HEK293 (cell line): ENCODE data around the gene METTL6.
"Not testable (repeated sequence)": the region's sequence is repeated elsewhere in the genome, so short reads cannot be mapped to it uniquely, and the experiment has no call there.

Source experiments
- CTCF ChIA-PET: fragments of 350-600 bp; formaldehyde crosslinking; extraction: SDS; loops from one replicate; lab custom pipeline; 2021; ENCODE audit warnings: antibody characterized with exemption; lab: Yijun Ruan, JAX
- POLR2A ChIA-PET: fragments of 300-600 bp; formaldehyde crosslinking; extraction: SDS; loops from one replicate; lab custom pipeline; 2020; ENCODE audit warnings: antibody characterized with exemption, inconsistent platforms; lab: Yijun Ruan, JAX
- H3K27ac ChIP-seq: fragments of 200-500 bp; sonication (Bioruptor generic); 2 replicates; pipeline ENCODE4 v1.5.1; 2014; ENCODE audit warnings: low read depth, low read length, control low read depth, inconsistent platforms; ENCODE audit errors: extremely low read depth
- H3K36me3 ChIP-seq, 2 experiments: fragments of 200-500 bp in 1 of 2; sonication (Bioruptor generic) in 1 of 2; 1 replicate in 1 of 2; 2 replicates in 1 of 2; pipeline ENCODE4 v1.5.1; 2014 to 2017; ENCODE audit warnings: inconsistent platforms in 2 of 2, low read length in 2 of 2; ENCODE audit not compliant: control insufficient read depth in 2 of 2, insufficient read depth in 1 of 2
- H3K4me1 ChIP-seq: fragments of 200-500 bp; sonication (Bioruptor generic); 2 replicates; pipeline ENCODE4 v1.5.1; 2014; ENCODE audit warnings: mild to moderate bottlenecking, low read length, inconsistent platforms; ENCODE audit not compliant: control insufficient read depth, insufficient read depth
- H3K4me3 ChIP-seq: 2 replicates; pipeline ENCODE4 v1.5.1; 2011; ENCODE audit warnings: low read depth, mild to moderate bottlenecking, control low read depth, low read length, moderate library complexity
- H3K9me3 ChIP-seq: fragments of 200-500 bp; sonication (Bioruptor generic); 2 replicates; pipeline ENCODE4 v1.5.1; 2014; ENCODE audit warnings: low read depth, low read length, inconsistent platforms; ENCODE audit not compliant: control insufficient read depth, insufficient read depth
- SALL2 ChIP-seq: fragments of 450-650 bp; formaldehyde crosslinking; IDR thresholded peaks from 2 replicates; pipeline ENCODE4 v1.5.0; 2017; ENCODE audit warnings: missing biosample characterization, mild to moderate bottlenecking, missing genetic modification characterization, borderline replicate concordance
- SP2 ChIP-seq: fragments of 450-650 bp; formaldehyde crosslinking; IDR thresholded peaks from 2 replicates; pipeline ENCODE4 v1.5.1; 2016; ENCODE audit warnings: missing biosample characterization, missing genetic modification characterization
- ZBTB21 ChIP-seq: fragments of 450-650 bp; formaldehyde crosslinking; IDR thresholded peaks from 2 replicates; pipeline ENCODE4 v1.5.1; 2017; ENCODE audit warnings: missing biosample characterization, missing genetic modification characterization
- ZBTB48 ChIP-seq: fragments of 450-650 bp; formaldehyde crosslinking; IDR thresholded peaks from 2 replicates; pipeline ENCODE4 v1.5.1; 2016; ENCODE audit warnings: missing biosample characterization, missing genetic modification characterization
- ZEB2 ChIP-seq: fragments of 450-650 bp; formaldehyde crosslinking; IDR thresholded peaks from 2 replicates; pipeline ENCODE4 v1.5.1; 2016; ENCODE audit warnings: missing biosample characterization, missing genetic modification characterization
- ZNF121 ChIP-seq: fragments of 450-650 bp; formaldehyde crosslinking; IDR thresholded peaks from 2 replicates; pipeline ENCODE4 v1.5.1; 2016; ENCODE audit warnings: missing biosample characterization, missing genetic modification characterization
- ZNF16 ChIP-seq: fragments of 450-650 bp; formaldehyde crosslinking; IDR thresholded peaks from 2 replicates; pipeline ENCODE4 v1.5.1; 2016; ENCODE audit warnings: low read depth, missing biosample characterization, missing genetic modification characterization
- ZNF24 ChIP-seq: fragments of 450-650 bp; formaldehyde crosslinking; IDR thresholded peaks from 2 replicates; pipeline ENCODE4 v1.5.1; 2016; ENCODE audit warnings: missing biosample characterization, missing genetic modification characterization
- ZNF266 ChIP-seq: fragments of 450-650 bp; formaldehyde crosslinking; IDR thresholded peaks from 2 replicates; pipeline ENCODE4 v1.5.1; 2016; ENCODE audit warnings: missing biosample characterization, missing genetic modification characterization, low read depth
- ZNF280C ChIP-seq: fragments of 450-650 bp; formaldehyde crosslinking; IDR thresholded peaks from 2 replicates; pipeline ENCODE4 v1.5.1; 2016; ENCODE audit warnings: missing biosample characterization, missing genetic modification characterization
- ZNF426 ChIP-seq: fragments of 450-650 bp; formaldehyde crosslinking; IDR thresholded peaks from 2 replicates; pipeline ENCODE4 v1.5.1; 2017; ENCODE audit warnings: missing biosample characterization, missing genetic modification characterization, mild to moderate bottlenecking, inconsistent platforms, moderate library complexity
- ZNF548 ChIP-seq: fragments of 450-650 bp; formaldehyde crosslinking; IDR thresholded peaks from 2 replicates; pipeline ENCODE4 v1.5.1; 2016; ENCODE audit warnings: missing biosample characterization, missing genetic modification characterization
- ZNF624 ChIP-seq: fragments of 450-650 bp; formaldehyde crosslinking; IDR thresholded peaks from 2 replicates; pipeline ENCODE4 v1.5.1; 2017; ENCODE audit warnings: missing biosample characterization, missing genetic modification characterization
- ZNF629 ChIP-seq: fragments of 450-650 bp; formaldehyde crosslinking; IDR thresholded peaks from 2 replicates; pipeline ENCODE4 v1.5.1; 2017; ENCODE audit warnings: missing biosample characterization, missing genetic modification characterization
- ZNF785 ChIP-seq: fragments of 450-650 bp; formaldehyde crosslinking; IDR thresholded peaks from 2 replicates; pipeline ENCODE4 v1.5.1; 2016; ENCODE audit warnings: missing biosample characterization, missing genetic modification characterization
- TF ChIP-seq, protein P1 (sequence below): fragments of 450-650 bp; formaldehyde crosslinking; IDR thresholded peaks from 2 replicates; pipeline ENCODE4 v1.5.1; 2016; ENCODE audit warnings: missing biosample characterization, missing genetic modification characterization
- TF ChIP-seq, protein P2 (sequence below): fragments of 450-650 bp; formaldehyde crosslinking; IDR thresholded peaks from 2 replicates; pipeline ENCODE4 v1.5.1; 2016; ENCODE audit warnings: missing biosample characterization, missing genetic modification characterization, borderline replicate concordance
- TF ChIP-seq, protein P3 (sequence below): fragments of 450-650 bp; formaldehyde crosslinking; IDR thresholded peaks from 2 replicates; pipeline ENCODE4 v1.5.1; 2017; ENCODE audit warnings: missing biosample characterization, missing genetic modification characterization
- TF ChIP-seq, protein P4 (sequence below): fragments of 450-650 bp; formaldehyde crosslinking; IDR thresholded peaks from 2 replicates; pipeline ENCODE4 v1.5.1; 2016; ENCODE audit warnings: missing biosample characterization, missing genetic modification characterization
- TF ChIP-seq, protein P5 (sequence below): fragments of 450-650 bp; formaldehyde crosslinking; conservative IDR thresholded peaks from 2 replicates; pipeline ENCODE4 v1.5.1; 2016; ENCODE audit warnings: low read depth, missing biosample characterization, missing genetic modification characterization

Gene METTL6

DNA sequence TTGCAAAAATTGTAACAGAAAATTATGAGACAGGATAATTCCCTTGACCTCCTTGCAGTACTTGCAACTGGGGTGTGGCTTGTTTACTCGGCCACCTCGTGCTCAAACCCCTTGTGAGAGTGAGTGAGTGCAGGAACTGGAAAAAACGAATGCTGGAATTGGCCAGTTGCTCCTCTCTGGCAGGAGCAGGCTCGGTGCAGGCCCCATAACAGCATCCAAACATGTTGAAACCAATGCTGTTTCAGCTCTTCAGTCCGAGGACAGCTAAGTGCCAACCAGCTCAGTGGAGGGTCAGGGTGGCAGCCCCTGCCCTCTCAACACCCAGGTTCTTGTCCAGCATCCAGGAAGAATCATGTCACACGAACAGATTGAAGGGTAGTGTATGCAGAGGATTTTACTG lies 36.9 kb downstream of the METTL6 start:
- Histone ChIP-seq H3K27ac (no peak overlapping the region), H3K36me3 (no peaks in the 10 kb centered on the region), H3K4me1 (no peaks in the 10 kb centered on the region)
- CTCF ChIA-PET = interaction anchor here (0.6 kb wide), 1 partner anchor 253 kb away, joined by 3 read pairs; no protein-coding TSS in a partner anchor
- POLR2A ChIA-PET = no interaction called here
- TF ChIP-seq, protein P1, sequence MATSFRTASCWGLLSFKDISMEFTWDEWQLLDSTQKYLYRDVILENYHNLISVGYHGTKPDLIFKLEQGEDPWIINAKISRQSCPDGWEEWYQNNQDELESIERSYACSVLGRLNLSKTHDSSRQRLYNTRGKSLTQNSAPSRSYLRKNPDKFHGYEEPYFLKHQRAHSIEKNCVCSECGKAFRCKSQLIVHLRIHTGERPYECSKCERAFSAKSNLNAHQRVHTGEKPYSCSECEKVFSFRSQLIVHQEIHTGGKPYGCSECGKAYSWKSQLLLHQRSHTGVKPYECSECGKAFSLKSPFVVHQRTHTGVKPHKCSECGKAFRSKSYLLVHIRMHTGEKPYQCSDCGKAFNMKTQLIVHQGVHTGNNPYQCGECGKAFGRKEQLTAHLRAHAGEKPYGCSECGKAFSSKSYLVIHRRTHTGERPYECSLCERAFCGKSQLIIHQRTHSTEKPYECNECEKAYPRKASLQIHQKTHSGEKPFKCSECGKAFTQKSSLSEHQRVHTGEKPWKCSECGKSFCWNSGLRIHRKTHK (tag by site-specific recombination) = no peak
- TF ChIP-seq, protein P2, sequence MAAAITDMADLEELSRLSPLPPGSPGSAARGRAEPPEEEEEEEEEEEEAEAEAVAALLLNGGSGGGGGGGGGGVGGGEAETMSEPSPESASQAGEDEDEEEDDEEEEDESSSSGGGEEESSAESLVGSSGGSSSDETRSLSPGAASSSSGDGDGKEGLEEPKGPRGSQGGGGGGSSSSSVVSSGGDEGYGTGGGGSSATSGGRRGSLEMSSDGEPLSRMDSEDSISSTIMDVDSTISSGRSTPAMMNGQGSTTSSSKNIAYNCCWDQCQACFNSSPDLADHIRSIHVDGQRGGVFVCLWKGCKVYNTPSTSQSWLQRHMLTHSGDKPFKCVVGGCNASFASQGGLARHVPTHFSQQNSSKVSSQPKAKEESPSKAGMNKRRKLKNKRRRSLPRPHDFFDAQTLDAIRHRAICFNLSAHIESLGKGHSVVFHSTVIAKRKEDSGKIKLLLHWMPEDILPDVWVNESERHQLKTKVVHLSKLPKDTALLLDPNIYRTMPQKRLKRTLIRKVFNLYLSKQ (tag by site-specific recombination) = no peak
- TF ChIP-seq ZNF16 (tag by site-specific recombination) (no peak), ZNF548 (tag by site-specific recombination) (no peak), ZBTB48 (tag by site-specific recombination) (no peak), ZNF785 (tag by site-specific recombination) (no peak), SP2 (no peak), ZNF266 (tag by site-specific recombination) (no peak), ZBTB21 (tag by site-specific recombination) (no peak), ZEB2 (tag by site-specific recombination) (no peak), ZNF121 (no peak), ZNF24 (tag by site-specific recombination) (no peak), SALL2 (no peak), ZNF426 (tag by site-specific recombination) (no peak), ZNF629 (tag by site-specific recombination) (no peak), ZNF624 (tag by site-specific recombination) (no peak), ZNF280C (tag by site-specific recombination) (no peak)
- TF ChIP-seq, protein P3, sequence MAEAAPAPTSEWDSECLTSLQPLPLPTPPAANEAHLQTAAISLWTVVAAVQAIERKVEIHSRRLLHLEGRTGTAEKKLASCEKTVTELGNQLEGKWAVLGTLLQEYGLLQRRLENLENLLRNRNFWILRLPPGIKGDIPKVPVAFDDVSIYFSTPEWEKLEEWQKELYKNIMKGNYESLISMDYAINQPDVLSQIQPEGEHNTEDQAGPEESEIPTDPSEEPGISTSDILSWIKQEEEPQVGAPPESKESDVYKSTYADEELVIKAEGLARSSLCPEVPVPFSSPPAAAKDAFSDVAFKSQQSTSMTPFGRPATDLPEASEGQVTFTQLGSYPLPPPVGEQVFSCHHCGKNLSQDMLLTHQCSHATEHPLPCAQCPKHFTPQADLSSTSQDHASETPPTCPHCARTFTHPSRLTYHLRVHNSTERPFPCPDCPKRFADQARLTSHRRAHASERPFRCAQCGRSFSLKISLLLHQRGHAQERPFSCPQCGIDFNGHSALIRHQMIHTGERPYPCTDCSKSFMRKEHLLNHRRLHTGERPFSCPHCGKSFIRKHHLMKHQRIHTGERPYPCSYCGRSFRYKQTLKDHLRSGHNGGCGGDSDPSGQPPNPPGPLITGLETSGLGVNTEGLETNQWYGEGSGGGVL = no peak
- TF ChIP-seq, protein P4, sequence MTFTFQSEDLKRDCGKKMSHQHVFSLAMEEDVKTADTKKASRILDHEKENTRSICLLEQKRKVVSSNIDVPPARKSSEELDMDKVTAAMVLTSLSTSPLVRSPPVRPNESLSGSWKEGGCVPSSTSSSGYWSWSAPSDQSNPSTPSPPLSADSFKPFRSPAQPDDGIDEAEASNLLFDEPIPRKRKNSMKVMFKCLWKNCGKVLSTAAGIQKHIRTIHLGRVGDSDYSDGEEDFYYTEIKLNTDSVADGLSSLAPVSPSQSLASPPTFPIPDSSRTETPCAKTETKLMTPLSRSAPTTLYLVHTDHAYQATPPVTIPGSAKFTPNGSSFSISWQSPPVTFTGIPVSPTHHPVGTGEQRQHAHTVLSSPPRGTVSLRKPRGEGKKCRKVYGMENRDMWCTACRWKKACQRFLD (tag by site-specific recombination) = no peak
- TF ChIP-seq, protein P5, sequence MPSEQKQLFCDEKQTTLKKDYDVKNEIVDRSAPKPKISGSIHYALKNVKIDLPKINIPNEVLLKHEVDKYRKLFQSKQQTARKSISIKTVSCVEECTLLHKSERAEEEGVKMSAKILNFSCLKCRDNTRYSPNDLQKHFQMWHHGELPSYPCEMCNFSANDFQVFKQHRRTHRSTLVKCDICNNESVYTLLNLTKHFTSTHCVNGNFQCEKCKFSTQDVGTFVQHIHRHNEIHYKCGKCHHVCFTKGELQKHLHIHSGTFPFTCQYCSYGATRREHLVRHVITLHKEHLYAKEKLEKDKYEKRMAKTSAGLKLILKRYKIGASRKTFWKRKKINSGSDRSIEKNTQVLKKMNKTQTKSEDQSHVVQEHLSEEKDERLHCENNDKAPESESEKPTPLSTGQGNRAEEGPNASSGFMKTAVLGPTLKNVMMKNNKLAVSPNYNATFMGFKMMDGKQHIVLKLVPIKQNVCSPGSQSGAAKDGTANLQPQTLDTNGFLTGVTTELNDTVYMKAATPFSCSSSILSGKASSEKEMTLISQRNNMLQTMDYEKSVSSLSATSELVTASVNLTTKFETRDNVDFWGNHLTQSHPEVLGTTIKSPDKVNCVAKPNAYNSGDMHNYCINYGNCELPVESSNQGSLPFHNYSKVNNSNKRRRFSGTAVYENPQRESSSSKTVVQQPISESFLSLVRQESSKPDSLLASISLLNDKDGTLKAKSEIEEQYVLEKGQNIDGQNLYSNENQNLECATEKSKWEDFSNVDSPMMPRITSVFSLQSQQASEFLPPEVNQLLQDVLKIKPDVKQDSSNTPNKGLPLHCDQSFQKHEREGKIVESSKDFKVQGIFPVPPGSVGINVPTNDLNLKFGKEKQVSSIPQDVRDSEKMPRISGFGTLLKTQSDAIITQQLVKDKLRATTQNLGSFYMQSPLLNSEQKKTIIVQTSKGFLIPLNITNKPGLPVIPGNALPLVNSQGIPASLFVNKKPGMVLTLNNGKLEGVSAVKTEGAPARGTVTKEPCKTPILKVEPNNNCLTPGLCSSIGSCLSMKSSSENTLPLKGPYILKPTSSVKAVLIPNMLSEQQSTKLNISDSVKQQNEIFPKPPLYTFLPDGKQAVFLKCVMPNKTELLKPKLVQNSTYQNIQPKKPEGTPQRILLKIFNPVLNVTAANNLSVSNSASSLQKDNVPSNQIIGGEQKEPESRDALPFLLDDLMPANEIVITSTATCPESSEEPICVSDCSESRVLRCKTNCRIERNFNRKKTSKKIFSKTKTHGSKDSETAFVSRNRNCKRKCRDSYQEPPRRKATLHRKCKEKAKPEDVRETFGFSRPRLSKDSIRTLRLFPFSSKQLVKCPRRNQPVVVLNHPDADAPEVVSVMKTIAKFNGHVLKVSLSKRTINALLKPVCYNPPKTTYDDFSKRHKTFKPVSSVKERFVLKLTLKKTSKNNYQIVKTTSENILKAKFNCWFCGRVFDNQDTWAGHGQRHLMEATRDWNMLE (tag by site-specific recombination) = no peak
- TF ChIP-seq, all 188 proteins: peak for 0
- H3K9me3 ChIP-seq = no peaks in the 10 kb centered on the region
- H3K4me3 ChIP-seq = no peak overlapping the region

DNA sequence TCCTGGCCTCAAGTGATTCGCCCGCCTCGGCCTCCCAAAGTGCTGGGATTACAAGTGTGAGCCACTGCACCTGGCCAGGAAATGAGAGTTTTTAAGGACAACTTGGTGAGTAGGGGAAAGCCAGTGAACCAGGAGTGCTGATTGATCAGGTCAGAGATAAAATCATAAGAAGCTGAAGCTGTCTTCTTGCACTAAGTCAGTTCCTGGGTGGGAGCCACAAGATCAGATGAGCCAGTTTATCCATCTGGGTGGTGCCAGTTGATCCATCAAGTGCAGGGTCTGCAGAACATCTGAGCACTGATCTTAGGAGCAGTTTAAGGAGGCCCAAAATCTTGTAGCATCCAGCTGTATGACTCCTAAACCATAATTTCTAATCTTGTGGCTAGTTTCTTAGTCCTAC lies 39.0 kb downstream of the METTL6 start:
- CTCF ChIA-PET = interaction anchor here (0.8 to 1.4 kb wide), 3 partner anchors 17 to 185 kb away, joined by 4 to 5 read pairs (median 4); no protein-coding TSS in a partner anchor
- H3K27ac ChIP-seq, POLR2A ChIA-PET: not testable (repeated sequence)

More for the DNA sequence above, 39.0 kb downstream of the METTL6 start:
- not testable (repeated sequence) for H3K4me1 ChIP-seq, H3K36me3 ChIP-seq, H3K9me3 ChIP-seq, H3K4me3 ChIP-seq
